Activated T-helper 17 cell treated with anti-CD3 and anti-CD28 coated beads, Interleukin-2, amount 50 U/mL, for 72 hours (primary cell): ENCODE measurements around the gene NSMF. TPM values are rescaled to one million over a fixed set of nuclear protein-coding genes. Genes with fewer than 3 reads are reported as not detected.
"Not testable (repeated sequence)": the region's sequence is repeated elsewhere in the genome, so short reads cannot be mapped to it uniquely, and the experiment has no call there.

Experiments
- ATAC-seq: fragments of 150-1000 bp; cut with Tn5 transposase; replicated peaks from 2 replicates; pipeline ENCODE4 v1.10.0; 2021; ENCODE audit warnings: mild to moderate bottlenecking, moderate library complexity
- H3K27ac Mint-ChIP-seq: one replicate; pipeline ENCODE4 v1.8.0; 2022; ENCODE audit warnings: mixed read lengths
- H3K27me3 Mint-ChIP-seq: one replicate; pipeline ENCODE4 v1.8.0; 2022; ENCODE audit warnings: mixed read lengths
- H3K36me3 Mint-ChIP-seq: one replicate; pipeline ENCODE4 v1.8.0; 2022; ENCODE audit warnings: low read depth, mild to moderate bottlenecking, mixed read lengths
- H3K4me1 Mint-ChIP-seq: one replicate; pipeline ENCODE4 v1.8.0; 2022; ENCODE audit warnings: mixed read lengths
- H3K4me3 Mint-ChIP-seq: one replicate; pipeline ENCODE4 v1.8.0; 2022; ENCODE audit warnings: mild to moderate bottlenecking, mixed read lengths
- H3K9me3 Mint-ChIP-seq: one replicate; pipeline ENCODE4 v1.8.0; 2022; ENCODE audit warnings: mixed read lengths
- total RNA-seq, 2 donors: library from RNA; stranded (reverse); gene quantifications; one replicate each; pipeline ENCODE4 v1.2.3, GENCODE V29; 2022

Gene NSMF
- total RNA-seq, 2 donors from 2014 or later = 26.6 to 35.5 TPM

DNA sequence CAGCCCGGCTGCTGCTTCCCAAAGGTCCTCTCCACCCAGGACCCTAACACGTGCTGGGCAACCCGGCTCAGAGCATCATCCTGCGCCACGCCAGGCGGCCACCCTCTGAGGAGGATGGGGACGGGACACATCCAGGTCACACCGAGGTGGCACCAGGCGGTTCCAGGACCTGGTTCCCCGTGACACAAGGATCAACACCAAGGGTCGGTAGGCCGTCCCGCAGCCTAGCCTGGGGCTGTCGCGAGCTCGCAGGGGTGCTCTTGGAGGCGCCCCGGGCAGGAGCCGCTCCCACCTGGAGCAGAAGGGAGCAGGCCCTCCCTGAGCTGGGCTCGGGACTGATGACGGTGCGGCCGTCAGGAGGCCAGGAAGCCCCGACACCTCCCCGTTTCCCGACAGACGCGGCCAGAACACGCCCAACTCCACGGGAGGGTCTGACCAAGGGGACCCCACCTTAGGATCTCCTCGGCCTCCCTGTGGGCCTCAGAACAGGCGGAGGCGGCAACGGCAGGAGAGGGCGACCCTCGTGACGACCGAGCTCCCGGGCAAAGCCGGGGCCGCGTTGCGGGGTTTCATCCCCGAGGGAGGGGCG is 42.5 kb downstream of the NSMF start:
- H3K27me3 Mint-ChIP-seq = no peaks in the 10 kb centered on the region

DNA sequence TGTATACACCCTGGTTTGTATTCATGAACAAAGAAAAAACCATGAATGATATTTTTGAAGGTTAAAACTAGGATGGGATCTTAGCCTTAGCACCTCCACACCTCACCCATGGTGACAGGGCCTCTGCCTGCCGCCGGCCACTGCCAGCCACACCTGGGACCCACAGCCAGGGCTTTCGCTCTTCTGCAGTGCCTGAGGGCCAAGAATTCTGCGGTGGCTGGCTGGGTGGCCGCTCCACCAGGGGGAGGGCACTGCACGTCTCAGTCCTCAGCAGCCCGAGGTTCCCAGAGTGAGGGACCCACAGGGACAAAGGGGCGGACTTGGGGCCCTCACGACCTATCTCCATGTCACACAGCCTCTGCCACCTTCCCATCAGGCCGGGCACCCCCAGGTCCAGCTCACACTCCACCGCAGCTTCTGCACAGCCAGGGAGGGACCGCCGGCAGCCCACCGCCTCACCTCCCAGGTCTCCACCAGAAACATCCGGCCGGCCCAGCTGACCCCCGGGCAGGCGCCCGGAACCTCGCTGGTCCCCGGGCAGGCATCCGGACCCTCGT is 43.0 kb downstream of the NSMF start:
- Mint-ChIP-seq H3K9me3 (no peaks in the 10 kb centered on the region), H3K27ac (no peak overlapping the region), H3K36me3 (no peaks in the 10 kb centered on the region), H3K27me3 (no peaks in the 10 kb centered on the region), H3K4me1 (no peaks in the 10 kb centered on the region), H3K4me3 (no peak overlapping the region)
- ATAC-seq = no peak

More for the DNA sequence above, 42.5 kb downstream of the NSMF start:
- Mint-ChIP-seq H3K4me3 (no peak overlapping the region), H3K9me3 (no peaks in the 10 kb centered on the region), H3K27ac (no peak overlapping the region), H3K4me1 (no peaks in the 10 kb centered on the region), H3K36me3 (no peaks in the 10 kb centered on the region)
- no peak for ATAC-seq

DNA sequence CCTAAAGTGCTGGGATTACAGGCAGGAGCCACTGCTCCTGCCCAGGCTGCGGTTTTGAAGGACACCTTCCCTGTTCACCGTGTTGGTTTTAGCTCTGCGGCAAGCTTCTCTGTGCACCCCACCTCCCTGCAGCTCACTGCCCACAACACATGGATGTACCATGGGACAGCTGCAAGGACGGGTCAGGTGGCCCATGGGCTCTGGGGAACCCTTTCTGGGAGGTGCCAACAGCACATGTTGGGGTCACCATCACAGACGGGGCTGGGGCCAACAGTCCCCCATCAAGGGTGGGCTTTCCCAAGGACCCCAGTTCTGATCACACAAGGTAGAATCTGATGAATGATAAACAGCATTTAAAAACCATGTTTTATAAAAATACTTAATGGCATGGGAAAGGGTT is 43.7 kb downstream of the NSMF start:
- Mint-ChIP-seq H3K4me3 (no peak overlapping the region), H3K27me3 (no peaks in the 10 kb centered on the region), H3K27ac (no peak overlapping the region), H3K9me3 (no peaks in the 10 kb centered on the region), H3K36me3 (no peaks in the 10 kb centered on the region), H3K4me1 (no peaks in the 10 kb centered on the region)
- no peak for ATAC-seq

DNA sequence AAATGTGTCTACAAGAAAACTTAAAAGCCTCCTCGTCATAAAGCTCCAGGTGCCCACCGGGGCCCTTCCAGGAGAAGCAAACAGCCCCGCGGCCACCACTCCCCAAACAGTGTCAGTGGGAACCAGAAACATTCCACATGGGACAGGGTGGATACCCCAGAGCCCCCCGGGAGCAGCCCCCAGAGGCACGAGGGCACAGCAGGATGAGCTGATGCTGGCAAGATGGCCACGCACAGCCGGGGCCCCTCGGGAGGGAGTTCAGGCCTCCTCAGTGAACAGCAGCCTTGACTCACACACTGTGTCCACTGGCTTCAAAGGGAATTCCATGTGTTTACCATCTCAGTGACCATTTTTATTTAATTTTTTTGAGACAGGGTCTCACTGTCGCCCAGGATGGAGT is 46.7 kb downstream of the NSMF start:
- H3K27ac Mint-ChIP-seq = no peak overlapping the region

DNA sequence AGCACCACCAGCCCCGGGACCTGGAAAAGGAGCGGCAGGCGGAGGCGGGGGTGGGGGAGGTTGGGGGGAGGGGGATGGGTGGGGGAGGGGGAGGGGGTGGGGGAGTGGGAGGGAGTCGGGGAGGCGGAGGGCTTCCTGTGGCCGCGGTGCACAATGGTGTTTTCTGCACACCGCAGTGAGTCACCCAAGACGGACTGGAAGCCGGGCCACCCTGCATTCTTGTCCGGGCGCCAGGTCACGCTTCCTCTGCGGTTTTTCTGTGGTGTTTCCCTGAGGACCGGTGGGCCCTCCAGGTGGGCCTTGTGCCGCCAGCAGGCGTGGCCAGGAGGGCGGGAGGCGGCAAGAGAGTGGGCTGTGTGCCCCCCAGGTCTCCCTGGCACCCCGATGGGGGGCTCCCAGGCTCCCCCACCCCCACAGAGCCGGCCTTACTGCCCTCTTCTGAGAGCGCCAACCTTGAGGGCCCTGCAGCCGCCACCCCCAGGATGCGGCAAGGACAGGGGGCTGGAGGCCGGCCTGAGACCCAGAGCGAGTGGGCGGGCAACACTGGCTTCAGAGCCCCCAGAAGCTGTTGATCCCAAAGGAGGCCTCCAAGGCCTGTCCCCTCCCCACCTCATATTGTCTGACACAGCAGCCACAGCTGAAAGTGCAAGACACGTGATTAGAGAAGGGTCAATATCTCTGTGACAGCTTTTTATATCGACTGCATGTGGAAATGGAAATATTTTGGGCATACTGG is 47.3 kb downstream of the NSMF start:
- no peak overlapping the region for H3K27ac Mint-ChIP-seq
- H3K4me3 Mint-ChIP-seq = no peak overlapping the region
- H3K36me3 Mint-ChIP-seq = no peaks in the 10 kb centered on the region
- H3K9me3 Mint-ChIP-seq = no peaks in the 10 kb centered on the region
- H3K4me1 Mint-ChIP-seq = no peaks in the 10 kb centered on the region
- peak; percentile 73 for ATAC-seq
- H3K27me3 Mint-ChIP-seq = no peaks in the 10 kb centered on the region

More for the DNA sequence above, 46.7 kb downstream of the NSMF start:
- no peaks in the 10 kb centered on the region for H3K4me1 Mint-ChIP-seq
- H3K27me3 Mint-ChIP-seq = no peaks in the 10 kb centered on the region
- no peaks in the 10 kb centered on the region for H3K9me3 Mint-ChIP-seq
- no peaks in the 10 kb centered on the region for H3K36me3 Mint-ChIP-seq
- ATAC-seq = no peak
- H3K4me3 Mint-ChIP-seq = no peak overlapping the region

DNA sequence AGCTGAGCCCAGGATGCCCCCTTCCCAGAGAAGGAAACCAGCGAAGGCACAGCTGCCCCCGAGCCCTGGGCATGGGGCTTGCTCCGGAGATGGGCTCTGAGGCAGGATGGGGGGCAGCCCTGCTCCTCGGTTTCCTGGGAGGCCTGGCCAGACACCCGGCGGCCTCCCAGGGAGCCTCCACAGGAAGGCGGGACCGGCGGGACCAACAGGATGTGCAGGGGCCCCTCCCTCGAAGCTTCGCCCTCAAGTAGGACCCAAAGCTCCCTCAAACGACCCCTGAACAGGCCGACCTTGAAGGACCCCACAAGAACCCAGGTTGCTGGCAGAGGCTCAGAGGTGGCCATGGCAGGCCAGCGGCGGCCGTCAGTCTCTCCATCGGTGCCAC is 47.9 kb downstream of the NSMF start:
- Mint-ChIP-seq H3K27ac (no peak overlapping the region), H3K4me3 (no peak overlapping the region), H3K4me1 (no peaks in the 10 kb centered on the region), H3K36me3 (no peaks in the 10 kb centered on the region), H3K9me3 (no peaks in the 10 kb centered on the region), H3K27me3 (no peaks in the 10 kb centered on the region)
- ATAC-seq = no peak

DNA sequence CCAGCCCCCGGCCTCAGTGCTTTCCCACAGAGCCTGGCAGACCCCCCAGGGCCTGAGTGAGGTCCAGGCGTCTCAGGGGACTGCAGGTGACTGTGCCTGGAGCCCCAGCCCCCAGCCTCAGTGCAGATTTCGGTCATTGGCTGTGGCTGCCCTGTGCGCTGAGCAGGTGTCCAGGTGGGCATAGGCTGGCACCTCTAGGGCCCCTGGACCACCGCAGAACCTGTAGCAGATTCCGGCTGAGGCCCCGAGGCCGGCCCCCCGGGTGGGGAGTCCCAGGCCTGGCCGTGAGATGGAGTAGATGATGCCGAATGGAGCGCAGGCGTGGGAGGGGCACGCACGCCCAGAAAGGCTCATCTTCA is 48.3 kb downstream of the NSMF start:
- Mint-ChIP-seq H3K4me1 (no peaks in the 10 kb centered on the region), H3K4me3 (no peak overlapping the region), H3K27ac (no peak overlapping the region), H3K36me3 (no peaks in the 10 kb centered on the region), H3K27me3 (no peaks in the 10 kb centered on the region), H3K9me3 (no peaks in the 10 kb centered on the region)
- no peak for ATAC-seq

DNA sequence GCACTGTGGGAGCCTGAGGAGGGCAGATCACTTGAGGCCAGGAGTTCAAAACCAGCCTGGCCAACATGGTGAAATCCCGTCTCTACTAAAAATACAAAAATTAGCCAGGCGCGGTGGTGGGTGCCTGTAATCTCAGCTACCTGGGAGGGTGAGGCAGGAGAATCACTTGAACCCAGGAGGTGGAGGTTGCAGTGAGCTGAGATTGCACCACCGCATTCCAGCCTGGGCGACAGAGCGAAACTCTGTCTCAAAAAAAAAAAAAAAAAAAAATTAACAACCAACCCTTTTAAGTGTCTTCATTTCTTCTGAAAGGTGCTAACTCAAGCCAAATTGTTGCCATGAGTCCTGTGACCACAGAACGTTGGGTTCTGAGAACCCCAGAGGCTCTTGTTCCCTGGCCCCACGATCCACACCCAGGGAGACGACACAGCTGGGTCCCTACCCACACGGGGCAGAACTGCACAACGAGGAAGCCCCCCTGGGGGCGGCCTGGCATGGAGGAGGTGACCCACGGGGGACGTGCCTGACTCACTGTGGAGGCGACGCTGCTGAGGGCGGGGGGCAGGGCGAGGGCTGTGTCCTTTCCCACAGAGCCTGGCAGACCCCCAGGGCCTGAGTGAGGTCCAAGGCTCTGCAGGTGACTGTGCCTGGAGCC is 48.8 kb downstream of the NSMF start:
- not testable (repeated sequence) for H3K27me3 Mint-ChIP-seq, H3K36me3 Mint-ChIP-seq, H3K9me3 Mint-ChIP-seq, H3K27ac Mint-ChIP-seq, ATAC-seq, H3K4me1 Mint-ChIP-seq, H3K4me3 Mint-ChIP-seq

DNA sequence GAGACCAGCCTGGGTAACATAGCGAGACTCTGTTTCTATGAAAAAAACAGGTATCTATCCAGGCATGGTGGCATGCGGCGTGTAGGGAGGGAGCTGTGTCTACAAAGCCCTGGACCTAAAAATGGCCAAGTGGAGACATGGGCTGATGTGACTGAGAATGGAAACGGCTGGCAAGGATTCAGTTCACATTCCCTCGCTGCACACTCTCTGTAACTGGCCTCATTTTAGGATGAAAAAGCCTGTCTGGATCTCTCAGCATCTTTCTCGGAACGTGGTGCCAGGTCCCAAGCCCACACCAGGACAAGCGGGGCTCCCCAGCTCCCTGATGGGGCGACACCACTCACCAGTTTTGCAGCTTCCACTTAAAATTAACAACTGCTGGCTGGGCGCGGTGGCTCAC is 49.6 kb downstream of the NSMF start:
- Mint-ChIP-seq H3K27me3 (no peaks in the 10 kb centered on the region), H3K4me1 (no peaks in the 10 kb centered on the region), H3K27ac (no peak overlapping the region), H3K9me3 (no peaks in the 10 kb centered on the region), H3K4me3 (no peak overlapping the region), H3K36me3 (no peaks in the 10 kb centered on the region)
- ATAC-seq = no peak

DNA sequence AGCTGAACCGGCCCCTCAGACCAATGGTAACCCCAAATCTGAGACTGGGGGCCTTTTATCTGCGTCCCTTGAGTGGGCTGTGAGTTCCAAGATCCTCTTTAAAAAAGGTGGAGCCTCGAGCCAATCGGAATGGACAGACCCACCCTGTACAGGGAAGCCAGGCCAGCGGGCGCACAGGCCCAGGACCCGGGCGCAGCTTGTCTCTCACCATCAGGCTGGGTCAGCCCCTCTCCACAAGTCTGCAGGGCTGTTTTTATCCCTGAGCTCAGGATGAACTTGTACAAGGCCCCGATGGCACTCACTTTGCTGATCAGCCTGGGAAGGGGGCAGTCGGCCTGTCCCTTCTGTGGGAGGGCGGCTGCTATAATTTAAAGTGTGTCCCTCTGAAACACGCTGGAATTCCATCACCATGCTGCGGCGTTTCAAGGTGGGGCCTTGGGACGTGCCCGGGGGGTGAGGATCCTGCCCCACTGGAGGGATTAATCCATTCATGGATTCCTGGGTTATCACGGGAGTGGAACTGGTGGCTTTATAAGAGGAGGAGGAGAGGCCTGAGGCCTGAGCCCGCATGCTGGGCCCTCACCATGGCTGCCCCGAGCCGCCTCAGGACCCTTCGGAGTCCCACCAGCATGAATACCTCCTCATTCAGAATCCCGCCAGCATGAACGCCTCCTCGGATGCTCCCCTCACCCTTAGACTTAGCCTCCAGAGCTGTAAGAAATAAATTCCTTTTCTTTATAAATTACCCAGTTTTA is 50.3 kb downstream of the NSMF start:
- Mint-ChIP-seq H3K9me3 (no peaks in the 10 kb centered on the region), H3K4me3 (no peak overlapping the region), H3K36me3 (no peaks in the 10 kb centered on the region), H3K4me1 (no peaks in the 10 kb centered on the region), H3K27ac (no peak overlapping the region), H3K27me3 (no peaks in the 10 kb centered on the region)
- no peak for ATAC-seq

DNA sequence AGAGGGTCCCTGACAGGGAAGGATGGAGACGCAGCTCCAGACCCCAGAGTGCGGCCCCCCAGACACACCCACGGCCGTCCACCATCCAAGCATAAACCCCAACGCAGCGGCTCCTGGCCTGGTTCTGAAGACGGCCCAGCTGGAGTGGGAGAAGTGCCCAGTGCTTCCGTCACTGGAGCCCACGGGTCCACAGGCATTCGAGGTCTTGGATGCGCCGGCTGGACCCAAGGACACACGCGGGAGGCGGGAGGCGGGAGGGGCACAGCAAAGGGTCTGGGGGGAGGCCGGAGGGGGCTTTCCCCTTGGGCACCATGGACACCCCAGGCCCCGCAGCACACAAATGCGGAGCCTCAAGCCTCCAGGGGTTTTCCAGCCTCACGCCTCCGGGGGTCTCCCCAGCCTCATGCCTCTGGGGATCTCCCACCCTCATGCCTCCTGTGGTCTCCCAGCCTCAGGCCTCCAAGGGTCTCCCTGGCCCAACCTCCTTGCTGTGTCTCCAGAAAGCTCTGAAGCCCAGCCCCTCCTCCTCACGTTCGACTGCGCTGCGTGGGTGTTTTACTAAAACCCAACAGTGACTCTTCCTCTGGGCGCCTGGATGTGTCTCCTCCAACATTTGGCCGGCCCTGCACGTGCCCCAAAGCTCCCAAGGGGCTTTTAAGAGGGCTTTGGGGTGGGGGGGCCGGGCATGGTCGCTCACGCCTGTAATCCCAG is 51.4 kb downstream of the NSMF start:
- Mint-ChIP-seq H3K4me1 (no peaks in the 10 kb centered on the region), H3K27me3 (no peaks in the 10 kb centered on the region), H3K4me3 (no peak overlapping the region), H3K36me3 (no peaks in the 10 kb centered on the region), H3K9me3 (no peaks in the 10 kb centered on the region), H3K27ac (no peak overlapping the region)
- ATAC-seq = no peak

DNA sequence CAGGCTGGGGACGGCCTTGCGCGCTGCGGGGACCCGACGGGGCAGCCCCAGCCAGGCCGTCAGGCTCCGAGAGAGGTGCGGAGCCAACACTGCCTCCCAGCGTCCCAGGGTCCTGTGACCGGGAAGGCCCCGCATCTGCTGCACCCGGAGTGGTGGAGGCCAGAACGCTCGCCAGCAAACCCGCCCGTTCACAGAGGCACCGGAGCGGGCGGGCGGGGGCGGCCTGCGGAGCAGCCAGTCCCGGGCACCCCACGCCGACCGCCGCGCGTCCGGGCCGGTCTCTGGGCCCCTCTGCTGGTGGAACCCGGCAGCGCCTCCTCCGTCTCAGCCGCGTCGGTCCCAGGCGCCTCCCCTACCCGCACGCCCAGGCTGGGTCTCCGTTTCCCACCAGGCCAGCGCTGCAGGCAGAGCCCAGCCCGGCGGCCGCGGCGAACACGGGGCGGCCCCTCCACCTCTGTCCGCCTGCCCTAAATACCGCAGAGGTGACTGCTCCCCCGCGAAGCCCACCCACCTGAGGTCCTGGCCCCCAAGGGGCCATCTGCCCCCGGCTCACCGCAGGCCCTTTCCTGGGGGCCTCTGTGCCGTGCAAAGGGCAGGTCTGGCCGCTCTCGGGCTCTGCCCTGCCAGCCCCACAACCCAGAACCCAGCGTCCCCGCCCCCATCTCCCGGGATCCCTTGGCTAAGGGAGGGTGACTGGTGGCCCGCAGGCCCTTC is 52.1 kb downstream of the NSMF start:
- no peaks in the 10 kb centered on the region for H3K36me3 Mint-ChIP-seq
- no peak overlapping the region for H3K4me3 Mint-ChIP-seq
- H3K4me1 Mint-ChIP-seq = no peaks in the 10 kb centered on the region
- H3K27ac Mint-ChIP-seq = no peak overlapping the region
- ATAC-seq = peak; percentile 85
- H3K9me3 Mint-ChIP-seq = no peaks in the 10 kb centered on the region
- no peaks in the 10 kb centered on the region for H3K27me3 Mint-ChIP-seq

DNA sequence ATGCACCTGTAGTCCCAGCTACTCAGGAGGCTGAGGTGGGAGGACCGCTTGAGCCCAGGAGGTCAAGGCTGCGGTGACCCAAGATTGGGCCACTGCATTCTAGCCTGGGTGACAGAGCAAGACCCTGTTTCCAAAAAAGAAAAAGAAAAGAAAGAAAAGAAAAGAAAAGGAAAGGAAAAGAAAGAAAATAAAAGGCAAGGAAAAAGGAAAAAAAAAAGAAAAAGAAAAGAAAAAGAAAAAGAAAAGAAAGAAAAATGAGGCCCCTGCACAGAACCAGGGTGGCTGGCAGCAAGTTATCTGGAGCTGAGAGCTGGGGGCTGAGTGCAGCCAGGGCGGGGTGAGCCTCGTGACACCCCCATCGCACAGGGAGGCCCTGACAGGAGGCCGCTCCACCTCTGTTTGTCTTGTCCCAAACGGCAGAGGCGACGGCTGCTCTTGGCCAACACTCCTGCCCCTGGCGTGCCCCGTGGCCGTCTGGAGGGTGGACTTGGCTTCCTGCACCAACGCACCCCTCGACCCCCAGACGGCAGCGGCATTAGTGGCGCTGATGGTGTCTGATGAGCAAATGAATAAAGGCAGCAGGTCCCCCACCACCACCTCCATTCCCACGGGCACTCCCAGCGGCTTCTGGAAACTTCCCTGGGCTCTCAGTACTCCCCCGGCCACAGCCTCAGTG is 52.9 kb downstream of the NSMF start:
- H3K9me3 Mint-ChIP-seq = no peaks in the 10 kb centered on the region

More for the DNA sequence above, 52.9 kb downstream of the NSMF start:
- H3K4me3 Mint-ChIP-seq = peak overlapping the region; percentile 33
- no peaks in the 10 kb centered on the region for H3K36me3 Mint-ChIP-seq
- no peak overlapping the region for H3K27ac Mint-ChIP-seq
- no peak for ATAC-seq
- no peaks in the 10 kb centered on the region for H3K4me1 Mint-ChIP-seq
- H3K27me3 Mint-ChIP-seq = no peaks in the 10 kb centered on the region
